Activated T-cell treated with anti-CD3 and anti-CD28 coated beads for 48 hours (primary cell): Measurements from ENCODE around the gene ADARB2.
"Not testable (repeated sequence)": the region's sequence is repeated elsewhere in the genome, so short reads cannot be mapped to it uniquely, and the experiment has no call there.

Experiments
- DNase-seq: peaks from one replicate; pipeline ENCODE4 v3.0.0-alpha.2; 2020; ENCODE audit warnings: low read depth

The ADARB2 gene

DNA sequence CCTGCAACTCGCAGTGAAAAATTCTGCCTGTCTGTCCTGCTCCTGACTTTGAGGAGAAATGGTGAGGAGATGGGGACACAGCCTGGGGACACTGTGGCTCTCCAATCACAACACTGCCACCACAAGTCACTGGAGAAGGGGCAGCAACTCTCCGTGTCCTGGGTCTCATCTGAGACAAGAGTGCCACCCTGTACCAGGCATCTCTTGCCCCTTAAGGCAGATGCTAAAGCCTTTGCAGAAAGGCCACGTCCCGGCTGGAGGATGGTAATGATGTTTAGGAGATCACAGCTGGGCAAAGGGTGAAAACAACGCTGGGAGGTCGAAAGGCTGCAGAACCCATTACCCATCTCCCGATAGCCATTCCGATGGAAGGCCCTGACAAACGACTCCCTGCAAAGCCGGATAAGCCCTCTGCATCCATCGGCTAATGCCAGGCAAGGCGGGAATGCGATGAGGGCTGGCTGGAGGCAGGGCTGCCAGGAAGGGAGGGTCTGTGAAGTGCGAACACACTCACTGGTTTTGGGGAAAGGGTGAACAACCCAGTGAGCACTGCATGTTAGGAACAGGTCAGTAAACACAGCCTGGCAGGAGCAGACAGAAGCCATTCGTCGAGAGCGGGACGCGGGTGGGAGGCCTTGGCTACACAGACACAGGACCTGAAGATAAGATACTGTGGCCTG, 190.8 kb downstream of the ADARB2 start:
- DNase-seq, result no peak

DNA sequence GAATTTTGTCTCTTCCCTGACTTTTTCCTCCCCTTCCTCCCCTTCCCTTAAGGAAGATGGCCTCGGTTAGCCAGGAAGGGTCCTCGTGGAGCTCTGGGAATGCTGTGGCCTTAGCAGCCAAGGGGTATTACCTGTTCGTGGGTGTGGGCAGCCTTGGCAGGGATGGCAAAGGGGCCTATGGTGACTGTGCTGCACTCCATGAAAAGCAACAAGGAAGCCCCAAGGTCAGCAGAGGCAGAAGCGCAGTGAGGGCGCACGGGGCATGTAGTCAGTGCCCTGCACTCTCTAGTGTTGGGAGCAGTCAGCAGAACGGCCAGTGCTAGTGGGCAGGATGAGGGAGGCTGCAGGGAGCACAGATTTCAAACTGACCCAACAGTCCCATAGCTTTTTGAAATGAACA, 191.8 kb downstream of the ADARB2 start:
- no peak for DNase-seq

GRCh38 chr10:1544929-1545328, 192.4 kb downstream of the ADARB2 start:
- DNase-seq, result no peak

DNA sequence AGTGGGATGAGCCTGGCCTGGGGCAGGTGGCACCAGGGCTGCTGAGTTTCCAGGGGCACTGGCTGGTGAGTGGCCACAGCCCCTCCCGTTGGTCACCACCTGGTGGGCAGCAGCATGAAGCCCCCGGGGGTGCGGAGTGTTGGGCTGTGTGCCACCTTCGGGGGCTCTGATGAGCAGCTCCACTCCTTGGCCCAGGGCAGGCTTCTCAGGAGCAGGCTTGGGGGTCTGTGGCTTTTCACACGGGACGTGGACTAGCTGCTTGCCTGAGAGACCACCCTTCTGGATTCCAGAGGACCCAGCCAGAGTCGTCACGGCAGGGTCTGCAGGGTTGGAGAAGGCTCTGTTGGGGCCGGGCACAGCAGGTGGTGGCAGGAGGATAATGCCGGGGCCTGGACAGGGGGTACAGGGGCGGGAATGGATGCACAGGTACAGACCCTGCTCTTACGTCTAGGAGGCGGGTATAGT, 193.1 kb downstream of the ADARB2 start:
- DNase-seq, result no peak

- DNase-seq, result no peak
These were observed 193.7 kb downstream of the ADARB2 start for GRCh38 chr10:1543596-1543995.

- DNase-seq, result no peak
These were observed 194.4 kb downstream of the ADARB2 start for GRCh38 chr10:1542941-1543340.

DNA sequence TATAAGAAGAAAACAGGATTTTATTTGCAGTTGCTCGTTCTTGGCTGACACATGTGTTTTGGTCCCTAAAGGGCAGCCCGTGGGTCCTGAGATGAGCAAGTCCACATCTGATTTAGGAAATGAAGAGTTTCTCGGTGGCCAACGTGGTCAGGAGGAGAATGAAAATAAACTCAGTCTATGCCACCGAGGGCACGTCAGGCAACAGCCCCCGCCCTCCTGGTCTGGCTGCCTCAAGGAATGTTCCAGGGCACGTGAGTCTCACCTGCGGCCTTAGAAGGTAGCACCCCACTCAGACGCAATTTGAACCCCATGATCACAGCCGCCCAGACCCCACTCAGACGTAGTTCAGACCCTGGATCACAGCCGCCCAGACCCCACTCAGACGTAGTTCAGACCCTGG, 197.2 kb downstream of the ADARB2 start:
- no peak for DNase-seq

- no peak for DNase-seq
These were observed 198.1 kb downstream of the ADARB2 start for GRCh38 chr10:1539216-1539615.

DNA sequence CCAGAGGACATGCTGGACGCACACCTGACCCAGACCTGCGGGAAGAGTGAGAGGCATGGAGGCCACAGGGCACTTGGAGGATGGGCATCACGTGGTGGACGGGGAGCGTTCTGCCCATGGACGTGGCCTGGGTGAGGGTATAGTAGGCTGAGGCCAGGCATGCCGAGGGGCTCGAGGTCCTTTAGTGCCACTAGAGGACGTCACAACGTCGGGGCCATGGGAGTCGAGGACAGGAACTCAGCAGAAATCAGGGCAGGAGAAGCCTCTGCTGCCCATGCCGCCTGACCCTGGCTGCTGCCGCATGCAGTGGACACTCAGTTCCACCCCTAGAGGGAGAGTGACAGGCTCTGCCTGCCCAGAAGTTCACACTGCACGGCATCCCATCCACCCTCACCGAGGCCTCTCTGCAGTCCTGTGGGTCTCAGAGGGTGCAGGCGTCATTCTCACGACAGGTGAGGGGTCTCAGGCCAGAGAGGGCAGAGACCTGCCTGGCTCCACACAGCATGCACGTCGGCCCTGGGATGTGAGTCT, 198.7 kb downstream of the ADARB2 start:
- no peak for DNase-seq

DNA sequence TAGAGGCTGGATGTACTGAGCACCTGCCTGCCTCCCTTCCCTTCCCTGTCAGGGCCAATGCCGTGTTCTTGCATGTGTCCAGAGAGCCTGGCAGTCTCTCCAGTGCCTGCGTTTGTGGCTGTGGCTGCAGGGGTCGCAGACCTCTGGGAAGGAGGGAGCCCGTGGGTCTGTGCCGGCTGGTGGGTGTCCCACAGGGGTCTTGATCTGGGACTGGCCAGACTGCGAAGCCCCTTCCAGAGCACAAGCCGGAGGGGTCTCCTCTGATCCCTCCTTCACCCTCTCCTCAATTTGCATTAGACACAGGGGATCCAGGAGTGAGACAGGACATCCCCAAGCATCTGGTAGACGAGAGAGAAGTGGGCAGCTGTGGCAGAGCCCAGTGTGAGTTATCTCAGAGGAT, 199.2 kb downstream of the ADARB2 start:
- no peak for DNase-seq

DNA sequence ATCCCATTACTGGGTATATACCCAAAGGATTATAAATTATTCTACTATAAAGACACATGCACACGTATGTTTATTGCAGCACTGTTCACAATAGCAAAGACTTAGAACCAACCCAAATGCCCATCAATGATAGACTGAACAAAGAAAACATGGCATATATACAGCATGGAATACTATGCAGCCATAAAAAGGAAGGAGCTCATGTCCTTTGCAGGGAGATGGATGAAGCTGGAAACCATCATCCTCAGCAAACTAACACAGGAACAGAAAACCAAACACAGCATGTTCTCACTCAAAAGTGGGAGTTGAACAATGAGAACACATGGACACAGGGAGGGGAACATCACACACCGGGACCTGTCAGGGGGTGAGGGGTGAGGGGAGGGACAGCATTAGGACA, 199.9 kb downstream of the ADARB2 start:
- DNase-seq, result not testable (repeated sequence)

GRCh38 chr10:1536341-1536740, 201.0 kb downstream of the ADARB2 start:
- no peak for DNase-seq

GRCh38 chr10:1535301-1535965, 201.9 kb downstream of the ADARB2 start:
- no peak for DNase-seq

DNA sequence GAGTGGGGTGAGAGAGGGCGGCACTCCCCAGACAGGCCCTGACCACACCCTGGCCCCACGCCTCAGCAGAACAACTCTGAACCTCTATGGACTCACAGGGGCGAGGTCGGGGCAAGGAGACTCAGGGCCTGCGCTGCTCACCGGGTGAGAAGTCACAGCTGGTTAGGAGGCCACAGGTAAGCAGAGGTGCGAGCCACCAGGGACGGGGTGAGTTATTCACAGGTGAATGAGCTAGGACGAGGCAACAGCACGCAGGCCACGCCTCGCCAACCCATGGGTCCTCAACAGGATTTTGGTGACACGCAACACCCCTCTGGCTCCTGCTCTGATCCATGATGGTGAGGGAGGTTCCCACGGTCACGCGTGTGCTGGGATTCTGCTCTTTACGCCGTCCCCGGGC, 202.5 kb downstream of the ADARB2 start:
- no peak for DNase-seq

GRCh38 chr10:1532636-1533035, 204.7 kb downstream of the ADARB2 start:
- DNase-seq, result no peak

DNA sequence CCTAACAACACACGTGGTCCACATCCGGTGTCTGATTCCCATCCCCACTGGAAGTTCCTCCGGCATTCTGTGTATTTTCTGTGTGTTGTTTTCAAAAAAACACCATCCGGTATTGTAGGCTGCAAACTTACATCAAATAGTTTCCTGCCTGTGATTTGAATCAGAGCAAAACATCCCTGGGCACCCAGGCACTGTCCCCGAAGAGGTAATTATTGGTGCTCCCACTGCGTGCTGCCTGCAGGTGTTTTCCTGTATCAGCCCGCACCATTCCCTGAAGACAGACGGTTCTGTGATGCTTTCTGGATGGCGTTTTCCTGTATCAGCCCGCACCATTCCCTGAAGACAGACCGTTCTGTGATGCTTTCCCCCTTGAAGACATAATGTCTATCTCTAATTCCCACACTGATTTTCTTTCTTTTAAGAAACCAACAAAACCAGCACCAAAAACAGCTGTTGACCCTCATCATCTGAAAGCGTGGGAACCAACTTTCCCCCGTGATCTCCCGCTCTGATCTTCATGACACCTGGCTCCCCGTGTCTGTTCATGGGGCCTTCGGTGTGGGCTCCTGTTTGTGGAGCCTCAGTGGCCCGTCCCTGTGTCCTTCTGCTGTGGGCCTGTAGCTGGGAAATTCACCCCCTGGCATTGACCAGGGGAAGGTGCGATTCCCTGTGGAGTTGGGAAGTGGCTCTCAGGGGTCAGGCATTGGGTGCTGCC, 205.3 kb downstream of the ADARB2 start:
- DNase-seq, result no peak

DNA sequence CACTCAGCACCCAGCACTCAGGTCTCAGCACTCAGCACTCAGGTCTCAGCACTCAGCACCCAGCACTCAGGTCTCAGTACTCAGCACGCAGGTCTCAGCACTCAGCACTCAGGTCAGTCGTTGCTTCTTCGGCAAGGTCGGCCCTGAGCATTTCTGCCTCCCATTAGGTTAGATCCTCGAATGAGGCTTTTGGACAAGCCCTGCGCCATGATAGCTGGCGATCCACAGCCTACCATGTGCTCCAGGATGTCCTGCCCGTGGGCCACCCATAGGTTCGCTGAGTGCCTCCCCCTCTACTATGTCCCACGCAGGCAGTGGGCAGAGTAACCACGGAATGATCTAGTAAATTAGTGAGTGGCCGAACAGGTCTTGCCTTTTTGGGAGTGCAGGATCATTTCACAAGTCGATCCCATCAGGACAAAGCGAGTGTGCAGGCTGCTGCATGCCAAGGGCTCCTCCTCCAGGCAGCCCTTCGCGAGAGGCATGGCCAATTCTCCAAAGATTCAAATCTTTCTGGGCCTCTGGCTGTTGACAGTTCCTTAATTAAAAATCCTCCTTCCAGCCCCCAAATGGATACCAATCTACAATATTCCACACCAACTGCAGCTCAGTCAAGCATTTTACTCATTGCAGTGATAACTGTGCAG, 206.3 kb downstream of the ADARB2 start:
- DNase-seq, result no peak

DNA sequence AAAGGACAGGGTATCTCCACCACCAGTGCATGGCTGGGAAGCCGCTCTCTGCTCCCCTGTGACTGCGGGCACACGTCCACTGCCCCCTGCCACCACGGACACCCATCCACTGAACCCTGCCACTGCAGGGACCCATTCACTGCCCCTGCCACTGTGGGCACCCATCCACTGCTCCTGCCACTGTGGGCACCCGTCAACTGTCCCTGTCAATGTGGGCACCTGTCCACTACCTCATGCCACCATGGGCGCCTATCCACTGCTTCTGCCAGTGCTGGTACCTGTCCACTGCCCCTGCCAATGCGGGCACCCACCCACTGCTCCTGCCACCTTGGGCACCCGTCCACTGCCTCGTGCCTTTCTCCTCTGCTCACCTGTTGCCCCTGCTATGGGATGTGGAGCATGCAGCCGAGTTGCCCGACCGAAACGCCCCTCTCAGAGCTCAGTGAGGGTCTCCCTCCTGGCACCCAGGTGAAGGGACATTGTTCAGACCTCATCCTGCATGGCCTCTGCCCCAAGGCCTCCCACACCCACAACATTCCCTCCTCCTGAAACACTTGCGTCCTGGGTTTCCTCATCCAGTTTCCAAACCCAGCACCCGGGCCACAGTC, 207.4 kb downstream of the ADARB2 start:
- no peak for DNase-seq

- DNase-seq, result no peak
These were observed 209.4 kb downstream of the ADARB2 start for GRCh38 chr10:1527951-1528350.

DNA sequence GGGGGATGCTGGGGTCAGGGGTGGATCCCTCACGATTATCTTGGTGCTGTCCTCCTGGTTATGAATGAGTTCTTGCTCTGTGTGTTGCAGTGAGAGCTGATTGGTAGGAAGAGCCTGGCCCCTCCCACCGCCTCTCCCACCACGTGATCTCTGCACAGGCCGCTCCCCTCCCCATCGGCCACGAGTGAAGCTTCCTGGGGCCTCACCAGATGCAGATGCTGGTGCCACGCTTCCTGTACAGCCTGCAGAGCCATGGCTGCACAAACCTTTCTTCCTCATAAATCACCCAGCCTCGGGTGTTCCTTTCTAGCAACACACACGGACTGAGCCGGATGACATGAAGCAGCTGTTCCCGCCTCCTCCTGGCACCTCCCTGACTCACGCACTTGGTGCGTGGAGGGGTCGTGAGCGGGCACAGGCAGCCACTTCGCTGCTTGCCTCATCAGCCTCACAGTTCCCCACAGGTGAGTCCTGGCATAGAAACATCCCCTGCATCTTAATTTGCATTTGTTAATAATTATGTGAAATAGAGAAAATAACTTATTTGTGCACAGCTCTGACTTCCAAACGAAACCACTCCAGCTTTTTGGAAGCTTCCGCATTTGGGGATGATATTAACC, 210.8 kb downstream of the ADARB2 start:
- no peak for DNase-seq

DNA sequence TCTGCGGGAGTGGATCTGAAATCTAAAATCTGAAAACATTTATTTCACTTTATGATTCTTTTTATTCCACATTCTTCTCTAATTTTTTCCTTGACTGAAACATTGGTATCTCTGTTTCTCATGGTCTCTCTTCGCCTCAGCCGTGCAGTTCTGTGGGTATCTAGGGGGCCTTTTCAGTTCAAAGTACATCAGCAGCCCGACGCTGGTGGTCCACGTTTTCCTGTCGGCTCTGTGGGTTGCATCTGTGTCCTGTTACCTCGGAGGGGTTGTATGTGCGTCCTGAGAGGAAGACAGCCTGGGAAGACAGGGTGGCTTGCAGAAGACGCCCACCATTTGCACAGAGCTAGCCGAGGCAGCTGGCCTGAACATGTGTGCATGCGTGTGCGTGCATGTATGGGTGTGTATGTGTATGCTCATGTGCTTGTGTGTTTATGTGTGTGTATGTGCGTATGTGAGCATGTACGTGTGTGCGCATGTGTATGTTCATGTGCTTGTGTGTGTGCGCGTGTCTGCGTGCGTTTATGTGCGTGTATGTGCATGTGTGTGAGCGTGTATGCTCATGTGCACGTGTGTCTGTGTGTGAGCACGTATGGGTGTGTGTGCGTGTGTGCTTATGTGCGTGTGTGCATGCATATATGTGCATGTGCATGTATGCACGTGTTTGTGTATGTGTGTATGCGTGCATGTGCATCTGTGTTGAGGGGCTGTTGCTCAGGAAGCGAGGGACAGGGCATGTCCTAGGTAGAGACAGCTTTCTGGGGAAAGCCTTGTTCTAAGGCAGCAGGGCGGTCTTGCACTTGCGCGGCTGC, 211.8 kb downstream of the ADARB2 start:
- no peak for DNase-seq
